Mesenchymal stem cell (in vitro differentiated cells and primary cell): ENCODE data around the gene KIT.

Experiments used
- DNase-seq: peaks from one replicate; pipeline ENCODE4 v3.0.0-alpha.2; 2013
- H2AFZ ChIP-seq: one replicate; pipeline ENCODE4 v1.6.1; 2013; ENCODE audit warnings: low read depth, mild to moderate bottlenecking, control low read depth, inconsistent platforms, low read length, moderate library complexity
- H2AK5ac ChIP-seq: 2 replicates; pipeline ENCODE4 v1.6.1; 2013; ENCODE audit warnings: low read length, moderate library complexity, mild to moderate bottlenecking, inconsistent platforms; ENCODE audit not compliant: severe bottlenecking
- H2BK120ac ChIP-seq: one replicate; pipeline ENCODE4 v1.6.1; 2013; ENCODE audit warnings: low read depth, mild to moderate bottlenecking, inconsistent platforms, low read length, moderate library complexity
- H2BK12ac ChIP-seq, 2 experiments: one replicate each; pipeline ENCODE4 v1.6.1; 2013; ENCODE audit warnings: inconsistent platforms in 2 of 2, low read length in 2 of 2, mild to moderate bottlenecking in 2 of 2, moderate library complexity in 2 of 2, control low read depth in 1 of 2
- H2BK15ac ChIP-seq: one replicate; pipeline ENCODE4 v1.6.1; 2013; ENCODE audit warnings: mild to moderate bottlenecking, low read depth, inconsistent platforms; ENCODE audit not compliant: poor library complexity, severe bottlenecking
- H2BK5ac ChIP-seq: 2 replicates; pipeline ENCODE4 v1.6.1; 2013; ENCODE audit warnings: low read depth, mild to moderate bottlenecking, low read length, control low read depth, inconsistent platforms; ENCODE audit not compliant: poor library complexity, severe bottlenecking
- H3K14ac ChIP-seq, 2 experiments: one replicate each; pipeline ENCODE4 v1.6.1; 2013; ENCODE audit warnings: inconsistent platforms in 2 of 2, low read length in 2 of 2, control low read depth in 1 of 2, mild to moderate bottlenecking in 1 of 2, moderate library complexity in 1 of 2
- H3K18ac ChIP-seq, 2 experiments: one replicate each; pipeline ENCODE4 v1.6.1; 2013; ENCODE audit warnings: inconsistent platforms in 2 of 2, low read length in 2 of 2, control low read depth in 1 of 2, low read depth in 1 of 2, mild to moderate bottlenecking in 1 of 2
- H3K23ac ChIP-seq, 2 experiments: one replicate each; pipeline ENCODE4 v1.6.1; 2013; ENCODE audit warnings: inconsistent platforms in 2 of 2, low read length in 2 of 2, mild to moderate bottlenecking in 2 of 2, moderate library complexity in 2 of 2, control low read depth in 1 of 2
- H3K27ac ChIP-seq: 2 replicates; pipeline ENCODE4 v1.5.1; 2013; ENCODE audit warnings: mild to moderate bottlenecking, moderate library complexity, low read length, control low read depth, inconsistent platforms; ENCODE audit not compliant: poor library complexity, severe bottlenecking
- H3K27me3 ChIP-seq, 2 experiments: 2 replicates each; pipeline versions ENCODE4 v1.6.1 to v1.7.0; 2013; ENCODE audit warnings: low read length in 2 of 2, mild to moderate bottlenecking in 2 of 2, moderate library complexity in 2 of 2, control low read depth in 1 of 2, inconsistent platforms in 1 of 2; ENCODE audit not compliant: control insufficient read depth in 1 of 2, insufficient read depth in 1 of 2
- H3K36me3 ChIP-seq, 2 experiments: 2 replicates each; pipeline versions ENCODE4 v1.6.1 to v1.7.0; 2013; ENCODE audit warnings: low read length in 2 of 2, control low read depth in 1 of 2, inconsistent platforms in 1 of 2, low read depth in 1 of 2, mild to moderate bottlenecking in 1 of 2; ENCODE audit not compliant: insufficient read depth in 2 of 2, control insufficient read depth in 1 of 2
- H3K4ac ChIP-seq, 2 experiments: one replicate each; pipeline ENCODE4 v1.6.1; 2013; ENCODE audit warnings: inconsistent platforms in 2 of 2, low read length in 2 of 2, mild to moderate bottlenecking in 2 of 2, moderate library complexity in 2 of 2, control low read depth in 1 of 2, low read depth in 1 of 2
- H3K4me1 ChIP-seq: 2 replicates; pipeline ENCODE4 v1.6.1; 2013; ENCODE audit warnings: low read depth, low read length, control low read depth; ENCODE audit not compliant: control insufficient read depth, insufficient read depth
- H3K4me2 ChIP-seq: 2 replicates; pipeline ENCODE4 v1.6.1; 2013; ENCODE audit warnings: low read length, mild to moderate bottlenecking, inconsistent platforms; ENCODE audit not compliant: poor library complexity, severe bottlenecking
- H3K4me3 ChIP-seq, 2 experiments: 2 replicates each; pipeline versions ENCODE4 v1.5.1 to v1.7.0; 2013; ENCODE audit warnings: low read length in 2 of 2, mild to moderate bottlenecking in 2 of 2, control low read depth in 1 of 2, low read depth in 1 of 2; ENCODE audit not compliant: insufficient read depth in 1 of 2
- H3K79me1 ChIP-seq: replicated peaks from 2 replicates; pipeline ENCODE4 v1.6.1; 2013; ENCODE audit warnings: mild to moderate bottlenecking, control low read depth, low read length, inconsistent platforms; ENCODE audit not compliant: poor library complexity, severe bottlenecking
- H3K9ac ChIP-seq: 2 replicates; pipeline ENCODE4 v1.7.0; 2013; ENCODE audit warnings: mild to moderate bottlenecking, low read length, moderate library complexity
- H3K9me3 ChIP-seq: 2 replicates; pipeline ENCODE4 v1.7.0; 2013; ENCODE audit warnings: mild to moderate bottlenecking, low read length; ENCODE audit not compliant: control insufficient read depth
- H4K8ac ChIP-seq: one replicate; pipeline ENCODE4 v1.6.1; 2013; ENCODE audit warnings: inconsistent platforms, mild to moderate bottlenecking, low read length, moderate library complexity
- H4K91ac ChIP-seq: one replicate; pipeline ENCODE4 v1.6.1; 2013; ENCODE audit warnings: mild to moderate bottlenecking, low read length, inconsistent platforms
- WGBS: methylation state at CpG from one replicate; pipeline ENCODE4 v1.1.7; 2013; ENCODE audit warnings: mixed read lengths; 5-methylcytosine and 5-hydroxymethylcytosine counted together

Gene KIT

GRCh38 chr4:54723820-54724219, 66.1 kb downstream of the KIT start:
- no peak overlapping the region for H3K23ac ChIP-seq

GRCh38 chr4:54726907-54727306, 69.2 kb downstream of the KIT start:
- no peaks in the 10 kb centered on the region for H3K9me3 ChIP-seq
- H3K9ac ChIP-seq: no peak overlapping the region
- no peaks in the 10 kb centered on the region for H3K79me1 ChIP-seq
- no peak for DNase-seq
- H3K4ac ChIP-seq: no peak overlapping the region
- H3K14ac ChIP-seq: no peak overlapping the region
- H4K8ac ChIP-seq: no peak overlapping the region
- no peak overlapping the region for H2BK120ac ChIP-seq
- no CpG with 5 or more reads among the region's 2 CpGs for WGBS
- H2BK15ac ChIP-seq: no peak overlapping the region
- no peak overlapping the region for H3K27ac ChIP-seq
- peaks cover 0 to 15% of the 10 kb centered on the region in 2 experiments for H3K36me3 ChIP-seq
- no peak overlapping the region for H3K23ac ChIP-seq
- no peak overlapping the region for H3K4me2 ChIP-seq
- no peak overlapping the region for H4K91ac ChIP-seq
- no peaks in the 10 kb centered on the region for H3K4me1 ChIP-seq
- H2BK5ac ChIP-seq: no peak overlapping the region
- no peak overlapping the region for H3K4me3 ChIP-seq
- H3K18ac ChIP-seq: no peak overlapping the region
- no peak overlapping the region for H2AFZ ChIP-seq
- no peaks in the 10 kb centered on the region for H3K27me3 ChIP-seq
- no peak overlapping the region for H2BK12ac ChIP-seq
- no peak overlapping the region for H2AK5ac ChIP-seq

More at GRCh38 chr4:54723820-54724219, 66.1 kb downstream of the KIT start:
- Histone ChIP-seq H2BK15ac (no peak overlapping the region), H4K8ac (no peak overlapping the region), H2BK120ac (no peak overlapping the region), H3K79me1 (no peaks in the 10 kb centered on the region), H2BK12ac (no peak overlapping the region), H2BK5ac (no peak overlapping the region), H3K4me1 (no peaks in the 10 kb centered on the region), H3K36me3 (peaks cover 0 to 9% of the 10 kb centered on the region in 2 experiments), H3K14ac (no peak overlapping the region), H3K4me3 (no peak overlapping the region), H3K27ac (no peak overlapping the region), H3K4ac (no peak overlapping the region), H3K27me3 (no peaks in the 10 kb centered on the region), H2AFZ (no peak overlapping the region), H3K9me3 (no peaks in the 10 kb centered on the region), H2AK5ac (no peak overlapping the region), H3K18ac (no peak overlapping the region), H3K4me2 (no peak overlapping the region), H4K91ac (no peak overlapping the region), H3K9ac (no peak overlapping the region)
- 91% methylated on average over 3 of the region's 3 CpGs for WGBS
- no peak for DNase-seq

GRCh38 chr4:54727346-54727745, 69.6 kb downstream of the KIT start:
- H3K4me2 ChIP-seq: no peak overlapping the region
- H3K4me1 ChIP-seq: no peaks in the 10 kb centered on the region
- H3K36me3 ChIP-seq: peaks cover 0 to 15% of the 10 kb centered on the region in 2 experiments
- no peak overlapping the region for H2AFZ ChIP-seq
- H3K27ac ChIP-seq: no peak overlapping the region
- H2BK5ac ChIP-seq: no peak overlapping the region
- H3K23ac ChIP-seq: no peak overlapping the region
- H2BK12ac ChIP-seq: no peak overlapping the region
- WGBS: 83% methylated on average over 2 of the region's 2 CpGs
- no peaks in the 10 kb centered on the region for H3K79me1 ChIP-seq
- no peak overlapping the region for H3K9ac ChIP-seq
- H4K91ac ChIP-seq: no peak overlapping the region
- no peak overlapping the region for H3K18ac ChIP-seq
- H3K27me3 ChIP-seq: no peaks in the 10 kb centered on the region
- H2AK5ac ChIP-seq: no peak overlapping the region
- H3K14ac ChIP-seq: no peak overlapping the region
- no peak overlapping the region for H2BK15ac ChIP-seq
- H4K8ac ChIP-seq: no peak overlapping the region
- H3K9me3 ChIP-seq: no peaks in the 10 kb centered on the region
- no peak for DNase-seq
- no peak overlapping the region for H3K4me3 ChIP-seq
- no peak overlapping the region for H2BK120ac ChIP-seq
- H3K4ac ChIP-seq: no peak overlapping the region

GRCh38 chr4:54728368-54728767, 70.6 kb downstream of the KIT start:
- Histone ChIP-seq H3K36me3 (peaks cover 0 to 15% of the 10 kb centered on the region in 2 experiments), H3K27ac (no peak overlapping the region), H3K4me3 (no peak overlapping the region), H2AK5ac (no peak overlapping the region), H3K9me3 (no peaks in the 10 kb centered on the region), H2AFZ (no peak overlapping the region), H3K9ac (no peak overlapping the region), H3K23ac (no peak overlapping the region), H3K4me1 (no peaks in the 10 kb centered on the region), H4K91ac (no peak overlapping the region), H2BK5ac (no peak overlapping the region), H2BK12ac (no peak overlapping the region), H2BK120ac (no peak overlapping the region), H3K14ac (no peak overlapping the region), H3K4ac (no peak overlapping the region), H3K18ac (no peak overlapping the region), H3K27me3 (no peaks in the 10 kb centered on the region), H3K4me2 (no peak overlapping the region), H3K79me1 (no peaks in the 10 kb centered on the region), H4K8ac (no peak overlapping the region), H2BK15ac (no peak overlapping the region)
- no peak for DNase-seq
- WGBS: 99% methylated on average over 2 of the region's 3 CpGs
